Transverse colon (tissue), 4 donors: ENCODE data around the gene ADSL. TPM values are rescaled to one million over a fixed set of nuclear protein-coding genes. Genes with fewer than 3 reads are reported as not detected.

ENCODE experiments used
- DNase-seq: peaks from one replicate; pipeline ENCODE4 v3.0.0-alpha.2; 2019
- H3K27ac ChIP-seq, 4 donors: fragments of 200-600 bp; sonication (generic); 2 replicates each; pipeline ENCODE4 v1.5.1; 2016 to 2018; ENCODE audit warnings: inconsistent platforms in 4 of 4
- H3K27me3 ChIP-seq: fragments of 200-600 bp; sonication (generic); 2 replicates; pipeline ENCODE4 v1.5.1; 2017; ENCODE audit warnings: inconsistent platforms
- H3K36me3 ChIP-seq, 4 donors: fragments of 200-600 bp; sonication (generic); 2 replicates each; pipeline ENCODE4 v1.5.1; 2017 to 2019; ENCODE audit warnings: inconsistent platforms in 4 of 4
- H3K4me1 ChIP-seq, 4 donors: fragments of 200-600 bp; sonication (generic); 2 replicates each; pipeline ENCODE4 v1.5.1; 2017 to 2020; ENCODE audit warnings: inconsistent platforms in 4 of 4
- H3K4me3 ChIP-seq, 4 donors: fragments of 200-600 bp; sonication (generic); 1 replicate in 1 of 4; 2 replicates in 3 of 4; pipeline versions ENCODE4 v1.5.1 to v1.6.1; 2017 to 2019; ENCODE audit warnings: inconsistent platforms in 4 of 4
- H3K9me3 ChIP-seq, 2 donors: fragments of 200-600 bp; sonication (generic); 2 replicates each; pipeline ENCODE4 v1.5.1; 2017 to 2019; ENCODE audit warnings: inconsistent platforms in 2 of 2
- EP300 ChIP-seq: sonication (generic); formaldehyde crosslinking; IDR thresholded peaks from one replicate; pipeline ENCODE4 v1.6.1; 2017; ENCODE audit warnings: antibody characterized with exemption, low read depth
- POLR2A ChIP-seq: fragments of 450-650 bp; IDR thresholded peaks from one replicate; pipeline ENCODE4 v1.6.1; 2016; ENCODE audit warnings: antibody characterized with exemption, mild to moderate bottlenecking, moderate library complexity
- POLR2AphosphoS5 ChIP-seq, 3 donors: sonication (generic); formaldehyde crosslinking; IDR thresholded peaks; one replicate each; pipeline ENCODE4 v1.6.1; 2016; ENCODE audit warnings: antibody characterized with exemption in 3 of 3
- whole genome bisulfite sequencing, 2 donors: methylation state at CpG; one replicate each; pipeline ENCODE4 v1.1.5; 2018; ENCODE audit warnings: low coverage in 1 of 2; 5-methylcytosine and 5-hydroxymethylcytosine counted together
- in situ Hi-C, 4 donors: fragments of 200-750 bp; cut with MboI; loops; one replicate each; pipeline versions ENCODE4 v1.15.0 to v1.15.1; 2017; ENCODE audit warnings: low sequenced_read_pairs in 3 of 4, low pct_ligation_motif_present in 1 of 4, low pct_unique_long_range_greater_than_20kb in 1 of 4
- intact Hi-C: fragments of 100-400 bp; cut with DNase I; formaldehyde crosslinking; loops from one replicate; pipeline ENCODE4 v1.15.1; 2023; ENCODE audit warnings: low total_unique reads
- total RNA-seq, 4 donors: library from RNA; depleted of rRNA; stranded (reverse); fragments of >200 nt; gene quantifications; one replicate each; pipeline ENCODE4 v1.1.0, GENCODE V29; 2016
- TF ChIP-seq, protein P1 (sequence below), 5 experiments: fragments of 200-600 bp in 3 of 5; fragments of 450-650 bp in 2 of 5; sonication (generic) in 3 of 5; IDR thresholded peaks; 1 replicate in 2 of 5; 2 replicates in 3 of 5; pipeline ENCODE4 v1.5.1; 2016 to 2017; ENCODE audit warnings: antibody characterized with exemption in 5 of 5, inconsistent platforms in 3 of 5, mild to moderate bottlenecking in 2 of 5, moderate library complexity in 1 of 5

The ADSL gene
- total RNA-seq, 4 donors from 2014 or later: 13.5 to 70.7 (median 41.8) TPM

DNA sequence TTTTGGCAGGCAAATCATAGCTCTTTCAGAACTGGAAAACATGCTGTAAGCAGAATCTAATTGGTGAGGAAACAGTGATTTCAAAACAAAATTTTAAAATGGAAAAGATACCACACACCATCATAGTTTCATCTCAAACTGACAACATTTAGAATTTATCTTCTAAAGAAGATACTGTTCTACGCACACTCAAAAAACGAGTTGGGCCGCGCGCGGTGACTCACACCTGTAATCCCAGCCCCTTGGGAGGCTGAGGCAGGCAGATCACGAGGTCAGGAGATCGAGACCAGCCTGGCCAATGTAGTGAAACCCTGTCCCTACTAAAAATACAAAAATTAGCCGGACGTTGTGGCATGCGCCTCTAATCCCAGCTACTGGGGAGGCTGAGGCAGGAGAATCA is 44.2 kb upstream of the ADSL start:
- TF ChIP-seq, protein P1, sequence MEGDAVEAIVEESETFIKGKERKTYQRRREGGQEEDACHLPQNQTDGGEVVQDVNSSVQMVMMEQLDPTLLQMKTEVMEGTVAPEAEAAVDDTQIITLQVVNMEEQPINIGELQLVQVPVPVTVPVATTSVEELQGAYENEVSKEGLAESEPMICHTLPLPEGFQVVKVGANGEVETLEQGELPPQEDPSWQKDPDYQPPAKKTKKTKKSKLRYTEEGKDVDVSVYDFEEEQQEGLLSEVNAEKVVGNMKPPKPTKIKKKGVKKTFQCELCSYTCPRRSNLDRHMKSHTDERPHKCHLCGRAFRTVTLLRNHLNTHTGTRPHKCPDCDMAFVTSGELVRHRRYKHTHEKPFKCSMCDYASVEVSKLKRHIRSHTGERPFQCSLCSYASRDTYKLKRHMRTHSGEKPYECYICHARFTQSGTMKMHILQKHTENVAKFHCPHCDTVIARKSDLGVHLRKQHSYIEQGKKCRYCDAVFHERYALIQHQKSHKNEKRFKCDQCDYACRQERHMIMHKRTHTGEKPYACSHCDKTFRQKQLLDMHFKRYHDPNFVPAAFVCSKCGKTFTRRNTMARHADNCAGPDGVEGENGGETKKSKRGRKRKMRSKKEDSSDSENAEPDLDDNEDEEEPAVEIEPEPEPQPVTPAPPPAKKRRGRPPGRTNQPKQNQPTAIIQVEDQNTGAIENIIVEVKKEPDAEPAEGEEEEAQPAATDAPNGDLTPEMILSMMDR (IDR thresholded peaks at IDR 0.05): no peak
- TF ChIP-seq EP300: no peak
- no peak for TF ChIP-seq POLR2AphosphoS5 (IDR thresholded peaks at IDR 0.05)
- no peak for TF ChIP-seq POLR2A
- H3K27me3 ChIP-seq: no peaks in the 10 kb centered on the region
- DNase-seq: no peak
- in situ Hi-C loops (no loop called here), intact Hi-C loops (no loop called here)
- no peaks in the 10 kb centered on the region for H3K9me3 ChIP-seq
- H3K27ac ChIP-seq: no peak overlapping the region
- H3K36me3 ChIP-seq: peaks cover 0 to 43% (median 16%) of the 10 kb centered on the region in 4 donors
- H3K4me3 ChIP-seq: no peak overlapping the region
- WGBS, 2 donors: 92 to 98% methylated on average over 11 of the region's 11 CpGs
- peaks cover 0 to 5% (median 0%) of the 10 kb centered on the region in 4 donors for H3K4me1 ChIP-seq

DNA sequence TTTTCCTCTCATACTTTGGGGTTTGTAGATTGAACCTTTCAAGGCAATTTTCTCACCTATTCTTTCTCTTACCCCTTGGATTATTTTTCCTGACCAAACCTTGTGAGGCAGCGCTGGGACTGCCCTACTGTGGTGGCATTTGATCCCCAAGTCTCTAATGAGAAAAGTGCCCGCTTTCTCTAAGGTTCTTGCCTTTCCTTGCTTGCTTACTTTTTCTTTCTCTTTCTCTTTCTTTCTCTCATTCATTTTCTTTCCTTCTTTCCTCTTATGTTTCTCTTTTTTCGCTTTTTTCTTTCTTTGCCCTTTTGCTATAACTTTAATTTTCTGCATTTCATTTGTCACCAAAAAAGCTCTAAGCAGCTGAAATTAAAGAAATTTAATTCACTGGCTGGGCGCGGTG is 40.7 kb upstream of the ADSL start:
- no peaks in the 10 kb centered on the region for H3K9me3 ChIP-seq
- H3K27ac ChIP-seq: no peak overlapping the region
- intact Hi-C loops (no loop called here), in situ Hi-C loops (no loop called here)
- no peaks in the 10 kb centered on the region for H3K27me3 ChIP-seq
- H3K4me3 ChIP-seq: no peak overlapping the region
- peaks cover under 1 to 14% (median 5%) of the 10 kb centered on the region in 4 donors for H3K4me1 ChIP-seq
- TF ChIP-seq EP300 (no peak), POLR2A (no peak), POLR2AphosphoS5 (IDR thresholded peaks at IDR 0.05) (no peak)
- TF ChIP-seq, protein P1 (IDR thresholded peaks at IDR 0.05): no peak
- peaks cover 0 to 56% (median 14%) of the 10 kb centered on the region in 4 donors for H3K36me3 ChIP-seq
- 96 to 100% methylated on average over 5 of the region's 5 CpGs for WGBS, 2 donors
- no peak for DNase-seq

DNA sequence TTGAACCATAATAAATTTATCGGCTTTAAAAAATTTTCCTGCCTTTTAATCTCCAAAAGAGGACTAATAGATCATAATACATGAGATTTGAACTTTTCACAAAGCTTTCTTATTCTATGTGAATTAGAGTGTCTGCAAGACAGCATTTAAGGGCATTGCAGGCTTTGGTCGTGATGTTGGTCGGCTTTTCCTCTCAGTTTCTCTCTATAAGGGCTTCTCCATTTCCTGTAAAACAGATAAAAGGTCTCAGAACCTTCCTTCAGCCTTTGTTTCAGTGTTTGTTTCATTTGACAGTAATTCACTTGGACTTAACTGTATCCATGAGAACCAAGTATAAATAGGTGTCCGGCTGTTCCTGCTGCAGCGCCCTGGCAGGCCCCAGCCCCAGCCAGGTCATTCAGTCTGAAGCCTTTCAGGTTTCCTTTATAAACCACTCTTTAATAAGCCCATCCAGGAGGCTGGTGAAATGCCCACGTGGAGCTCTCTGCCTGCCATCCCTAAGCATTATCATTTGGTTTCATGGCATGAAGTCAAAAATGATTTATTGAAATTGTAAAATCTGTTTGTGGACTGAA is 37.2 kb upstream of the ADSL start:
- WGBS, 2 donors: 85 to 93% methylated on average over 5 to 6 of the region's 6 CpGs
- DNase-seq: no peak
- no peaks in the 10 kb centered on the region for H3K9me3 ChIP-seq
- in situ Hi-C loops: no loop called here
- H3K36me3 ChIP-seq: peaks cover 0 to 62% (median 10%) of the 10 kb centered on the region in 4 donors
- TF ChIP-seq POLR2AphosphoS5 (IDR thresholded peaks at IDR 0.05) (no peak), EP300 (no peak), POLR2A (no peak)
- TF ChIP-seq, protein P1 (IDR thresholded peaks at IDR 0.05): no peak
- H3K27me3 ChIP-seq: no peaks in the 10 kb centered on the region
- intact Hi-C loops: no loop called here
- H3K27ac ChIP-seq: peak overlapping the region; percentile 65 to 75 (median 70)
- H3K4me1 ChIP-seq: peaks cover 4 to 29% (median 12%) of the 10 kb centered on the region in 4 donors
- H3K4me3 ChIP-seq: no peak overlapping the region

DNA sequence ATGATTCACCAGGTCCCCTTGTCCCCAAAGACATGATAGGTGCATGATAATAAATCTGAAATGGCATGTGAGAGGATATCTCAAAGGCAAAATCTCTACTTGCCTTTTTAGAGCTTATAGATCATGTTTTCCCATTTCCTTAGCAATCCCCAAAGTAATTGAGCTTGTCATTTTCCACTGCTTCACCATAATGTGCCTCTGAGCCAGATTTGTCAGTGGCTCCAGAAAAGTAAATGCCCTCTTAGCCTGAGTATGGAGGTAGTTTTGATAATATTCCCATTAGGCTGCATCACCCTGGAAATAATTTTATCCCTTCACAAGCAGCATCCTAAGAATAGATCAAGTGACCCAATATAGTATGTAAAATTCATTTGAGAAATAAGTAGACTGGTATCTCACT is 36.7 kb upstream of the ADSL start:
- intact Hi-C loops (no loop called here), in situ Hi-C loops (no loop called here)
- no peak overlapping the region for H3K4me3 ChIP-seq
- H3K9me3 ChIP-seq: no peaks in the 10 kb centered on the region
- no peak for DNase-seq
- TF ChIP-seq POLR2A: no peak
- no peak for TF ChIP-seq EP300
- TF ChIP-seq, protein P1 (IDR thresholded peaks at IDR 0.05): no peak
- no peak for TF ChIP-seq POLR2AphosphoS5 (IDR thresholded peaks at IDR 0.05)
- H3K27me3 ChIP-seq: no peaks in the 10 kb centered on the region
- peaks cover 4 to 29% (median 12%) of the 10 kb centered on the region in 4 donors for H3K4me1 ChIP-seq
- H3K36me3 ChIP-seq: peaks cover 0 to 66% (median 12%) of the 10 kb centered on the region in 4 donors
- H3K27ac ChIP-seq: peak overlapping the region; percentile 65 to 75 (median 70)
